Measurements from ENCODE around the gene MRPS27.

DNA sequence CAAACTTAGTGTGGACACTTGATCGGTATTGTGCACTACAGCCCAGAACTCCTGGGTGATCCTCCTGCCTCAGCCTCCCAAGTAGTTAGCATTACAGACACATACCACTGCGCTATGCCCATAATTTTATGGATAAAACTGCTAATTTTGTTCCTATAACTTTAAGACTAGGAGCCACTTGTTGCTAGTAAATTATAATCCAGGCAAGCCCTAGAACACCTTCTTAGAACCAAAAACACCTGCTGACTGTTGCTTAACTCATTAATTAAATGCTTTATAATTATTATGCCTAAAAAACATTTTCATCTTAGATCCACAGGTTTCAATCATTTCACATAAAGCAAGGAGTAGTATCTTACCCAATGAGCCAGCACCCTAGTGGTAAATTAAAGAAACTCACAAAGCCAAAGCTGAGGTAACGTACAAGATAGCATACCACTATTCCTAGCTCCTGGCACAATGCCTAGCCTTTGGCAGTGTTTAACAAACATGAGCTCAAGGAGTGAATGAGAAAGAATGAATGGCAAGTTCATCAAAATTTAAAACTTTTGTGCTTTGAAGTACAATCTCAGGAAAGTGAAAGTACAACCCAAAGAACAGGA lies 5.4 kb downstream of the MRPS27 start:
- TF ChIP-seq ZNF160 (CRISPR knock-in tag; IDR thresholded peaks at IDR 0.05) (no peak), ASH2L (IDR thresholded peaks at IDR 0.05; ENCODE audit: insufficient read length, low read depth, low read length) (no peak), PCBP1 (IDR thresholded peaks at IDR 0.05; ENCODE audit: borderline replicate concordance, low read depth, low read length) (no peak), MXI1 (IDR thresholded peaks at IDR 0.05; ENCODE audit: borderline replicate concordance, low read depth, low read length) (no peak), ZNF792 (CRISPR knock-in tag; IDR thresholded peaks at IDR 0.05) (no peak), STAT5B (CRISPR knock-in tag; IDR thresholded peaks at IDR 0.05) (no peak), GTF2F1 (IDR thresholded peaks at IDR 0.05; ENCODE audit: low read length) (no peak), ZNF431 (CRISPR knock-in tag; IDR thresholded peaks at IDR 0.05; ENCODE audit: borderline replicate concordance, low read depth) (no peak), MAZ (IDR thresholded peaks at IDR 0.05; ENCODE audit: borderline replicate concordance, low read depth, low read length) (no peak), MAZ (CRISPR knock-in tag; IDR thresholded peaks at IDR 0.05; ENCODE audit: low read depth) (no peak)
- TF ChIP-seq, protein P1, sequence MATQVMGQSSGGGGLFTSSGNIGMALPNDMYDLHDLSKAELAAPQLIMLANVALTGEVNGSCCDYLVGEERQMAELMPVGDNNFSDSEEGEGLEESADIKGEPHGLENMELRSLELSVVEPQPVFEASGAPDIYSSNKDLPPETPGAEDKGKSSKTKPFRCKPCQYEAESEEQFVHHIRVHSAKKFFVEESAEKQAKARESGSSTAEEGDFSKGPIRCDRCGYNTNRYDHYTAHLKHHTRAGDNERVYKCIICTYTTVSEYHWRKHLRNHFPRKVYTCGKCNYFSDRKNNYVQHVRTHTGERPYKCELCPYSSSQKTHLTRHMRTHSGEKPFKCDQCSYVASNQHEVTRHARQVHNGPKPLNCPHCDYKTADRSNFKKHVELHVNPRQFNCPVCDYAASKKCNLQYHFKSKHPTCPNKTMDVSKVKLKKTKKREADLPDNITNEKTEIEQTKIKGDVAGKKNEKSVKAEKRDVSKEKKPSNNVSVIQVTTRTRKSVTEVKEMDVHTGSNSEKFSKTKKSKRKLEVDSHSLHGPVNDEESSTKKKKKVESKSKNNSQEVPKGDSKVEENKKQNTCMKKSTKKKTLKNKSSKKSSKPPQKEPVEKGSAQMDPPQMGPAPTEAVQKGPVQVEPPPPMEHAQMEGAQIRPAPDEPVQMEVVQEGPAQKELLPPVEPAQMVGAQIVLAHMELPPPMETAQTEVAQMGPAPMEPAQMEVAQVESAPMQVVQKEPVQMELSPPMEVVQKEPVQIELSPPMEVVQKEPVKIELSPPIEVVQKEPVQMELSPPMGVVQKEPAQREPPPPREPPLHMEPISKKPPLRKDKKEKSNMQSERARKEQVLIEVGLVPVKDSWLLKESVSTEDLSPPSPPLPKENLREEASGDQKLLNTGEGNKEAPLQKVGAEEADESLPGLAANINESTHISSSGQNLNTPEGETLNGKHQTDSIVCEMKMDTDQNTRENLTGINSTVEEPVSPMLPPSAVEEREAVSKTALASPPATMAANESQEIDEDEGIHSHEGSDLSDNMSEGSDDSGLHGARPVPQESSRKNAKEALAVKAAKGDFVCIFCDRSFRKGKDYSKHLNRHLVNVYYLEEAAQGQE (IDR thresholded peaks at IDR 0.05; ENCODE audit: borderline replicate concordance in 1 of 2, low read depth in 1 of 2, low read length in 2 of 2): no peak
- TF ChIP-seq, protein P2, sequence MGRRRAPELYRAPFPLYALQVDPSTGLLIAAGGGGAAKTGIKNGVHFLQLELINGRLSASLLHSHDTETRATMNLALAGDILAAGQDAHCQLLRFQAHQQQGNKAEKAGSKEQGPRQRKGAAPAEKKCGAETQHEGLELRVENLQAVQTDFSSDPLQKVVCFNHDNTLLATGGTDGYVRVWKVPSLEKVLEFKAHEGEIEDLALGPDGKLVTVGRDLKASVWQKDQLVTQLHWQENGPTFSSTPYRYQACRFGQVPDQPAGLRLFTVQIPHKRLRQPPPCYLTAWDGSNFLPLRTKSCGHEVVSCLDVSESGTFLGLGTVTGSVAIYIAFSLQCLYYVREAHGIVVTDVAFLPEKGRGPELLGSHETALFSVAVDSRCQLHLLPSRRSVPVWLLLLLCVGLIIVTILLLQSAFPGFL (CRISPR knock-in tag; IDR thresholded peaks at IDR 0.05): no peak
- TF ChIP-seq, protein P3, sequence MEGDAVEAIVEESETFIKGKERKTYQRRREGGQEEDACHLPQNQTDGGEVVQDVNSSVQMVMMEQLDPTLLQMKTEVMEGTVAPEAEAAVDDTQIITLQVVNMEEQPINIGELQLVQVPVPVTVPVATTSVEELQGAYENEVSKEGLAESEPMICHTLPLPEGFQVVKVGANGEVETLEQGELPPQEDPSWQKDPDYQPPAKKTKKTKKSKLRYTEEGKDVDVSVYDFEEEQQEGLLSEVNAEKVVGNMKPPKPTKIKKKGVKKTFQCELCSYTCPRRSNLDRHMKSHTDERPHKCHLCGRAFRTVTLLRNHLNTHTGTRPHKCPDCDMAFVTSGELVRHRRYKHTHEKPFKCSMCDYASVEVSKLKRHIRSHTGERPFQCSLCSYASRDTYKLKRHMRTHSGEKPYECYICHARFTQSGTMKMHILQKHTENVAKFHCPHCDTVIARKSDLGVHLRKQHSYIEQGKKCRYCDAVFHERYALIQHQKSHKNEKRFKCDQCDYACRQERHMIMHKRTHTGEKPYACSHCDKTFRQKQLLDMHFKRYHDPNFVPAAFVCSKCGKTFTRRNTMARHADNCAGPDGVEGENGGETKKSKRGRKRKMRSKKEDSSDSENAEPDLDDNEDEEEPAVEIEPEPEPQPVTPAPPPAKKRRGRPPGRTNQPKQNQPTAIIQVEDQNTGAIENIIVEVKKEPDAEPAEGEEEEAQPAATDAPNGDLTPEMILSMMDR (CRISPR knock-in tag; IDR thresholded peaks at IDR 0.05): no peak
- TF ChIP-seq, protein P4, sequence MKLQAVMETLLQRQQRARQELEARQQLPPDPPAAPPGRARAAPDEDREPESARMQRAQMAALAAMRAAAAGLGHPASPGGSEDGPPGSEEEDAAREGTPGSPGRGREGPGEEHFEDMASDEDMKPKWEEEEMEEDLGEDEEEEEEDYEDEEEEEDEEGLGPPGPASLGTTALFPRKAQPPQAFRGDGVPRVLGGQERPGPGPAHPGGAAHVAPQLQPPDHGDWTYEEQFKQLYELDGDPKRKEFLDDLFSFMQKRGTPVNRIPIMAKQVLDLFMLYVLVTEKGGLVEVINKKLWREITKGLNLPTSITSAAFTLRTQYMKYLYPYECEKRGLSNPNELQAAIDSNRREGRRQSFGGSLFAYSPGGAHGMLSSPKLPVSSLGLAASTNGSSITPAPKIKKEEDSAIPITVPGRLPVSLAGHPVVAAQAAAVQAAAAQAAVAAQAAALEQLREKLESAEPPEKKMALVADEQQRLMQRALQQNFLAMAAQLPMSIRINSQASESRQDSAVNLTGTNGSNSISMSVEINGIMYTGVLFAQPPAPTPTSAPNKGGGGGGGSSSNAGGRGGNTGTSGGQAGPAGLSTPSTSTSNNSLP (IDR thresholded peaks at IDR 0.05; ENCODE audit: low read depth, low read length): no peak

Measured in HepG2 (cell line).